KBM-7 (cell line): ENCODE results near the gene PMM2.

ENCODE experiments used
- DNase-seq: peaks from one replicate; pipeline ENCODE4 v3.0.0-alpha.2; 2015
- in situ Hi-C: fragments of 300-500 bp; cut with MboI; formaldehyde crosslinking; loops from 2 replicates; pipeline ENCODE4 v1.14.3; 2020; ENCODE audit warnings: low sequenced_read_pairs, low pct_unique_long_range_greater_than_20kb, mixed read lengths

Gene PMM2

GRCh38 chr16:8845699-8846298 is 48.2 kb downstream of the PMM2 start:
- in situ Hi-C loops = no loop called here
- DNase-seq = no peak

- in situ Hi-C loops = no loop called here
- no peak for DNase-seq
Observed at GRCh38 chr16:8846401-8846932, 48.8 kb downstream of the PMM2 start.

GRCh38 chr16:8847145-8847544 is 49.5 kb downstream of the PMM2 start:
- in situ Hi-C loops = no loop called here
- DNase-seq = no peak

- in situ Hi-C loops = no loop called here
- no peak for DNase-seq
Observed at GRCh38 chr16:8847623-8848022, 50.0 kb downstream of the PMM2 start.

- DNase-seq = no peak
Observed at GRCh38 chr16:8848231-8848938, 50.7 kb downstream of the PMM2 start.

GRCh38 chr16:8848939-8849391 is 51.3 kb downstream of the PMM2 start:
- in situ Hi-C loops = no loop called here
- no peak for DNase-seq

More at GRCh38 chr16:8848231-8848938, 50.7 kb downstream of the PMM2 start:
- in situ Hi-C loops = no loop called here

- DNase-seq = no peak
- in situ Hi-C loops = no loop called here
Observed at GRCh38 chr16:8849411-8850011, 51.9 kb downstream of the PMM2 start.

- in situ Hi-C loops = no loop called here
- DNase-seq = peak; percentile 85
Observed at GRCh38 chr16:8850279-8850885, 52.7 kb downstream of the PMM2 start.

GRCh38 chr16:8851761-8852403 is 54.2 kb downstream of the PMM2 start:
- in situ Hi-C loops = no loop called here

GRCh38 chr16:8852534-8852933 is 54.9 kb downstream of the PMM2 start:
- in situ Hi-C loops = no loop called here
- no peak for DNase-seq

More at GRCh38 chr16:8851761-8852403, 54.2 kb downstream of the PMM2 start:
- no peak for DNase-seq

- in situ Hi-C loops = no loop called here
- no peak for DNase-seq
Observed at GRCh38 chr16:8853150-8853549, 55.5 kb downstream of the PMM2 start.

- no peak for DNase-seq
- in situ Hi-C loops = no loop called here
Observed at GRCh38 chr16:8853611-8854010, 56.0 kb downstream of the PMM2 start.

GRCh38 chr16:8854298-8854948 is 56.8 kb downstream of the PMM2 start:
- in situ Hi-C loops = no loop called here
- DNase-seq = no peak

- peak; percentile 47 for DNase-seq
- in situ Hi-C loops = no loop called here
Observed at GRCh38 chr16:8855051-8855786, 57.6 kb downstream of the PMM2 start.

GRCh38 chr16:8855972-8856371 is 58.3 kb downstream of the PMM2 start:
- in situ Hi-C loops = no loop called here
- DNase-seq = no peak

- no peak for DNase-seq
- in situ Hi-C loops = no loop called here
Observed at GRCh38 chr16:8858994-8859912, 61.6 kb downstream of the PMM2 start.
